SK-N-MC (cell line): ENCODE data around the gene PLEKHG4B.

Experiments used
- DNase-seq: peaks from one replicate; pipeline ENCODE4 v3.0.0-alpha.2; 2011; ENCODE audit warnings: low read depth, low spot score
- H3K27ac ChIP-seq: fragments of 200-600 bp; sonication (generic); 2 replicates; pipeline ENCODE4 v1.5.1; 2016; ENCODE audit warnings: mixed run types
- H3K36me3 ChIP-seq: fragments of 200-600 bp; sonication (generic); 2 replicates; pipeline ENCODE4 v1.6.1; 2017; ENCODE audit warnings: antibody characterized with exemption, low read length, mixed read lengths; ENCODE audit not compliant: insufficient read depth
- H3K4me3 ChIP-seq: fragments of 200-600 bp; sonication (generic); 2 replicates; pipeline ENCODE4 v1.5.1; 2016
- H3K9ac ChIP-seq: fragments of 200-600 bp; sonication (generic); 2 replicates; pipeline ENCODE4 v1.8.0; 2017; ENCODE audit warnings: mixed run types, mixed read lengths; ENCODE audit not compliant: insufficient read length
- H3K9me3 ChIP-seq: fragments of 200-600 bp; sonication (generic); 2 replicates; pipeline ENCODE4 v1.6.1; 2017; ENCODE audit warnings: low read depth, mild to moderate bottlenecking, antibody characterized with exemption, low read length, moderate library complexity, mixed read lengths
- EZH2 ChIP-seq: fragments of 200-600 bp; sonication (generic); IDR thresholded peaks from one replicate; pipeline ENCODE4 v1.6.1; 2017; ENCODE audit warnings: antibody characterized with exemption
- FOXP2 ChIP-seq: optimal IDR thresholded peaks from 2 replicates; pipeline ENCODE3; 2011; ENCODE audit warnings: mild to moderate bottlenecking, moderate library complexity; ENCODE audit not compliant: insufficient read depth; ENCODE audit errors: extremely low read length, control extremely low read depth
- POLR2AphosphoS5 ChIP-seq: IDR thresholded peaks from 2 replicates; pipeline ENCODE4 v1.6.1; 2012; ENCODE audit warnings: mild to moderate bottlenecking, low read depth, low read length, borderline replicate concordance

PLEKHG4B gene

GRCh38 chr5:178110-178509 lies 86.1 kb downstream of the PLEKHG4B start:
- no peaks in the 10 kb centered on the region for H3K36me3 ChIP-seq
- no peak for DNase-seq

GRCh38 chr5:179401-179800 lies 87.4 kb downstream of the PLEKHG4B start:
- no peak for TF ChIP-seq EZH2
- no peak for TF ChIP-seq FOXP2
- no peak for TF ChIP-seq POLR2AphosphoS5
- H3K27ac ChIP-seq: no peak overlapping the region
- H3K9me3 ChIP-seq: no peaks in the 10 kb centered on the region
- H3K36me3 ChIP-seq: no peaks in the 10 kb centered on the region
- DNase-seq: no peak
- no peak overlapping the region for H3K9ac ChIP-seq
- no peak overlapping the region for H3K4me3 ChIP-seq

More at GRCh38 chr5:178110-178509, 86.1 kb downstream of the PLEKHG4B start:
- TF ChIP-seq FOXP2: no peak
- TF ChIP-seq POLR2AphosphoS5: no peak
- no peak for TF ChIP-seq EZH2
- H3K9ac ChIP-seq: no peak overlapping the region
- H3K27ac ChIP-seq: no peak overlapping the region
- H3K4me3 ChIP-seq: no peak overlapping the region
- H3K9me3 ChIP-seq: no peaks in the 10 kb centered on the region

GRCh38 chr5:180286-180918 lies 88.4 kb downstream of the PLEKHG4B start:
- Histone ChIP-seq H3K27ac (no peak overlapping the region), H3K4me3 (no peak overlapping the region), H3K36me3 (no peaks in the 10 kb centered on the region), H3K9ac (no peak overlapping the region), H3K9me3 (no peaks in the 10 kb centered on the region)
- TF ChIP-seq FOXP2: no peak
- no peak for TF ChIP-seq EZH2
- no peak for TF ChIP-seq POLR2AphosphoS5
- DNase-seq: no peak

GRCh38 chr5:181160-181559 lies 89.2 kb downstream of the PLEKHG4B start:
- H3K9me3 ChIP-seq: no peaks in the 10 kb centered on the region
- no peak overlapping the region for H3K4me3 ChIP-seq
- no peaks in the 10 kb centered on the region for H3K36me3 ChIP-seq
- H3K9ac ChIP-seq: no peak overlapping the region
- H3K27ac ChIP-seq: no peak overlapping the region
- TF ChIP-seq EZH2 (no peak), POLR2AphosphoS5 (no peak), FOXP2 (no peak)
- no peak for DNase-seq

GRCh38 chr5:181566-181965 lies 89.6 kb downstream of the PLEKHG4B start:
- no peak overlapping the region for H3K4me3 ChIP-seq
- TF ChIP-seq FOXP2 (no peak), POLR2AphosphoS5 (no peak), EZH2 (no peak)
- no peak overlapping the region for H3K9ac ChIP-seq
- DNase-seq: no peak
- no peaks in the 10 kb centered on the region for H3K9me3 ChIP-seq
- no peak overlapping the region for H3K27ac ChIP-seq
- no peaks in the 10 kb centered on the region for H3K36me3 ChIP-seq

- TF ChIP-seq FOXP2 (no peak), POLR2AphosphoS5 (no peak), EZH2 (no peak)
- no peaks in the 10 kb centered on the region for H3K36me3 ChIP-seq
- H3K9me3 ChIP-seq: no peaks in the 10 kb centered on the region
- no peak overlapping the region for H3K4me3 ChIP-seq
- no peak overlapping the region for H3K27ac ChIP-seq
- no peak overlapping the region for H3K9ac ChIP-seq
- DNase-seq: no peak
Observed at GRCh38 chr5:182126-182525, 90.2 kb downstream of the PLEKHG4B start.

GRCh38 chr5:184471-184870 lies 92.5 kb downstream of the PLEKHG4B start:
- TF ChIP-seq EZH2: no peak
- no peak for TF ChIP-seq FOXP2
- no peak for TF ChIP-seq POLR2AphosphoS5
- Histone ChIP-seq H3K9me3 (no peaks in the 10 kb centered on the region), H3K36me3 (no peaks in the 10 kb centered on the region), H3K27ac (no peak overlapping the region), H3K4me3 (no peak overlapping the region), H3K9ac (no peak overlapping the region)
- DNase-seq: no peak

GRCh38 chr5:185095-186070 lies 93.4 kb downstream of the PLEKHG4B start:
- Histone ChIP-seq H3K36me3 (no peaks in the 10 kb centered on the region), H3K9me3 (no peaks in the 10 kb centered on the region), H3K9ac (no peak overlapping the region), H3K27ac (no peak overlapping the region), H3K4me3 (no peak overlapping the region)
- DNase-seq: no peak
- TF ChIP-seq EZH2 (no peak), FOXP2 (no peak), POLR2AphosphoS5 (no peak)
